ENCODE measurements around the gene MEDAG.

DNA sequence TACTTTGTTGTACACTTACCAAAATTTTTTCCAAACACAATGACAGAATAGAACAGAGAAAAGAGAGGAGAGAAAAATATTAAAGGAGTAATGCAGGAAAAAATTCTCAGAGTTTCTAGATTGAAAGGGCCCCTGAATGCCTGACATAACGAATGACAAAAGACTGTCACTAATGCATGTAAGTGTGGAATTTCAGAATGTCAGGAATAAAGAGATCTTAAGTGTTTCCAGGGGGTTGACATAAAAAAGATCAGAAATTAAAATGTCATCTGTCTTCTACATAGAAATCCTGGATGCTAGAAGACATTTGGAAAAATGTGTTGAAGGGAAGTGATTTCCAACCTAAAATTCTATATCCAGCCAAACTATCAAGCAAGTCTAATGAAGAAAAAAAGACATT is 53.6 kb downstream of the MEDAG start:
- TF ChIP-seq ZNF707 (tag by site-specific recombination; IDR thresholded peaks at IDR 0.05) (no peak), GLI4 (tag by site-specific recombination; IDR thresholded peaks at IDR 0.05) (no peak), ZNF274 (IDR thresholded peaks at IDR 0.05; ENCODE audit: low read length) (no peak), ZNF274 (tag by site-specific recombination; IDR thresholded peaks at IDR 0.05; ENCODE audit: borderline replicate concordance) (no peak), ZBTB20 (tag by site-specific recombination; IDR thresholded peaks at IDR 0.05) (no peak), ZNF558 (tag by site-specific recombination; IDR thresholded peaks at IDR 0.05) (no peak), GLIS1 (tag by site-specific recombination; IDR thresholded peaks at IDR 0.05) (no peak), ZNF521 (tag by site-specific recombination; IDR thresholded peaks at IDR 0.05) (no peak), ZNF24 (tag by site-specific recombination; IDR thresholded peaks at IDR 0.05) (no peak), YY1 (tag by site-specific recombination; IDR thresholded peaks at IDR 0.05) (no peak)
- TF ChIP-seq, protein P1, sequence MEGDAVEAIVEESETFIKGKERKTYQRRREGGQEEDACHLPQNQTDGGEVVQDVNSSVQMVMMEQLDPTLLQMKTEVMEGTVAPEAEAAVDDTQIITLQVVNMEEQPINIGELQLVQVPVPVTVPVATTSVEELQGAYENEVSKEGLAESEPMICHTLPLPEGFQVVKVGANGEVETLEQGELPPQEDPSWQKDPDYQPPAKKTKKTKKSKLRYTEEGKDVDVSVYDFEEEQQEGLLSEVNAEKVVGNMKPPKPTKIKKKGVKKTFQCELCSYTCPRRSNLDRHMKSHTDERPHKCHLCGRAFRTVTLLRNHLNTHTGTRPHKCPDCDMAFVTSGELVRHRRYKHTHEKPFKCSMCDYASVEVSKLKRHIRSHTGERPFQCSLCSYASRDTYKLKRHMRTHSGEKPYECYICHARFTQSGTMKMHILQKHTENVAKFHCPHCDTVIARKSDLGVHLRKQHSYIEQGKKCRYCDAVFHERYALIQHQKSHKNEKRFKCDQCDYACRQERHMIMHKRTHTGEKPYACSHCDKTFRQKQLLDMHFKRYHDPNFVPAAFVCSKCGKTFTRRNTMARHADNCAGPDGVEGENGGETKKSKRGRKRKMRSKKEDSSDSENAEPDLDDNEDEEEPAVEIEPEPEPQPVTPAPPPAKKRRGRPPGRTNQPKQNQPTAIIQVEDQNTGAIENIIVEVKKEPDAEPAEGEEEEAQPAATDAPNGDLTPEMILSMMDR (tag by site-specific recombination; IDR thresholded peaks at IDR 0.05): no peak
- TF ChIP-seq, protein P2, sequence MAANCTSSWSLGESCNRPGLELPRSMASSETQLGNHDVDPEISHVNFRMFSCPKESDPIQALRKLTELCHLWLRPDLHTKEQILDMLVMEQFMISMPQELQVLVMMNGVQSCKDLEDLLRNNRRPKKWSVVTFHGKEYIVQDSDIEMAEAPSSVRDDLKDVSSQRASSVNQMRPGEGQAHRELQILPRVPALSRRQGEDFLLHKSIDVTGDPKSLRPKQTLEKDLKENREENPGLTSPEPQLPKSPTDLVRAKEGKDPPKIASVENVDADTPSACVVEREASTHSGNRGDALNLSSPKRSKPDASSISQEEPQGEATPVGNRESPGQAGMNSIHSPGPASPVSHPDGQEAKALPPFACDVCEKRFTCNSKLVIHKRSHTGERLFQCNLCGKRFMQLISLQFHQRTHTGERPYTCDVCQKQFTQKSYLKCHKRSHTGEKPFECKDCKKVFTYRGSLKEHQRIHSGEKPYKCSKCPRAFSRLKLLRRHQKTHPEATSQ (tag by site-specific recombination; IDR thresholded peaks at IDR 0.05): no peak
